Astrocyte of the cerebellum (primary cell): ENCODE results near the gene ABCC11.
A peak's percentile ranks its signal among the peaks of the same experiment; 100 is the strongest.
"Not testable (repeated sequence)": the region's sequence is repeated elsewhere in the genome, so short reads cannot be mapped to it uniquely, and the experiment has no call there.

Experiments
- DNase-seq: peaks from one replicate; pipeline ENCODE4 v3.0.0-alpha.2; 2011; ENCODE audit warnings: low read depth
- H3K4me3 ChIP-seq: 2 replicates; pipeline ENCODE4 v1.5.1; 2011; ENCODE audit warnings: mild to moderate bottlenecking, low read depth, low read length, moderate library complexity
- in situ Hi-C: cut with HindIII; loops from 2 replicates; pipeline ENCODE4 v1.10.0; 2017; ENCODE audit warnings: low sequenced_read_pairs
- TF ChIP-seq, protein P1 (sequence below): IDR thresholded peaks from 2 replicates; pipeline ENCODE4 v1.5.1; 2012; ENCODE audit warnings: low read length, low read depth, moderate library complexity, mild to moderate bottlenecking; ENCODE audit errors: missing control alignments

ABCC11 gene

DNA sequence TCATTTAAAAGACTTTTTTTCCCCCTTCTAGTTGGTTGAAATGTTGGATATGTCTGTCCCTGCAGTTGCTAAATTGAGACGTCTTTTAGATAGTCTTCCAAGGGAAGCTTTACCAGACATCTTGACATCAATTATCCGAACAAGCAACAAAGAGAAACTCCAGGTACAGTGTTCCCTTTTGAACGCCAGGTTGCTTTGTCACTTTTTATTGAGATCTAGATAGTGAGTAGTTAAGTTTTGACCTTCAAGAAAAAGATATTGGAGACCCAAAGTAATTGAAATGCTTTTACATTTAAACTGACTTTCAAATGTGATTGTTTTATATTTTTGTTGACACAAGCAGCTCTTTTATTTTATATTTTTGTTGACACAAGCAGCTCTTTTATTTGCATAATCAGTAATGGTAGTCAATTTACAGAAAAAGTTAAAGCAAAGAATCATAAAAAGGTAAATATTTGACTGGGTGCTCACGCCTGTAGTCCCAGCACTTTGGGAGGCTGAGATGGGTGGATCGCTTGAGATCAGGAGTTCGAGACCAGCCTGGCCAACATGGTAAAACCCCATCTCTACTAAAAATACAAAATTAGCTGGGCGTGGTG lies 9.3 kb upstream of the ABCC11 start:
- TF ChIP-seq, protein P1, sequence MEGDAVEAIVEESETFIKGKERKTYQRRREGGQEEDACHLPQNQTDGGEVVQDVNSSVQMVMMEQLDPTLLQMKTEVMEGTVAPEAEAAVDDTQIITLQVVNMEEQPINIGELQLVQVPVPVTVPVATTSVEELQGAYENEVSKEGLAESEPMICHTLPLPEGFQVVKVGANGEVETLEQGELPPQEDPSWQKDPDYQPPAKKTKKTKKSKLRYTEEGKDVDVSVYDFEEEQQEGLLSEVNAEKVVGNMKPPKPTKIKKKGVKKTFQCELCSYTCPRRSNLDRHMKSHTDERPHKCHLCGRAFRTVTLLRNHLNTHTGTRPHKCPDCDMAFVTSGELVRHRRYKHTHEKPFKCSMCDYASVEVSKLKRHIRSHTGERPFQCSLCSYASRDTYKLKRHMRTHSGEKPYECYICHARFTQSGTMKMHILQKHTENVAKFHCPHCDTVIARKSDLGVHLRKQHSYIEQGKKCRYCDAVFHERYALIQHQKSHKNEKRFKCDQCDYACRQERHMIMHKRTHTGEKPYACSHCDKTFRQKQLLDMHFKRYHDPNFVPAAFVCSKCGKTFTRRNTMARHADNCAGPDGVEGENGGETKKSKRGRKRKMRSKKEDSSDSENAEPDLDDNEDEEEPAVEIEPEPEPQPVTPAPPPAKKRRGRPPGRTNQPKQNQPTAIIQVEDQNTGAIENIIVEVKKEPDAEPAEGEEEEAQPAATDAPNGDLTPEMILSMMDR = no peak
- no peak for DNase-seq
- in situ Hi-C loops = no loop called here
- H3K4me3 ChIP-seq = no peak overlapping the region

DNA sequence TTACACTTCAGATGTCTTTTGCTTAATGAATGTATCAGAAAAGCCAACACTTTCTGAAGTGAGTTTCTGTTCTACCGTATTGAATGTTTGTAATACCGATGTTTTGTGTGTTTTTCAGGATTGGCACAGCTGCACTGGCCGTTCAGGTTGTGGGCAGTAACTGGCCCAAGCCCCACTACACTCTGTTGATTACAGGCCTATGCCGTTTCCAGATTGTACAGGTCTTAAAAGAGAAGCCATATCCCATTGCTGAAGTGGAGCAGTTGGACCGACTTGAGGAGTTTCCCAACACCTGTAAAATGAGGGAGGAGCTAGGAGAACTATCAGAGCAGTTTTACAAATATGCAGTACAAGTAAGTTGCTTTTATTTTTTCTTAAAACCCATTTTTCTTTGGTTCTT lies 4.7 kb upstream of the ABCC11 start:
- in situ Hi-C loops = no loop called here
- H3K4me3 ChIP-seq = no peak overlapping the region
- DNase-seq = no peak
- TF ChIP-seq, protein P1 = no peak

DNA sequence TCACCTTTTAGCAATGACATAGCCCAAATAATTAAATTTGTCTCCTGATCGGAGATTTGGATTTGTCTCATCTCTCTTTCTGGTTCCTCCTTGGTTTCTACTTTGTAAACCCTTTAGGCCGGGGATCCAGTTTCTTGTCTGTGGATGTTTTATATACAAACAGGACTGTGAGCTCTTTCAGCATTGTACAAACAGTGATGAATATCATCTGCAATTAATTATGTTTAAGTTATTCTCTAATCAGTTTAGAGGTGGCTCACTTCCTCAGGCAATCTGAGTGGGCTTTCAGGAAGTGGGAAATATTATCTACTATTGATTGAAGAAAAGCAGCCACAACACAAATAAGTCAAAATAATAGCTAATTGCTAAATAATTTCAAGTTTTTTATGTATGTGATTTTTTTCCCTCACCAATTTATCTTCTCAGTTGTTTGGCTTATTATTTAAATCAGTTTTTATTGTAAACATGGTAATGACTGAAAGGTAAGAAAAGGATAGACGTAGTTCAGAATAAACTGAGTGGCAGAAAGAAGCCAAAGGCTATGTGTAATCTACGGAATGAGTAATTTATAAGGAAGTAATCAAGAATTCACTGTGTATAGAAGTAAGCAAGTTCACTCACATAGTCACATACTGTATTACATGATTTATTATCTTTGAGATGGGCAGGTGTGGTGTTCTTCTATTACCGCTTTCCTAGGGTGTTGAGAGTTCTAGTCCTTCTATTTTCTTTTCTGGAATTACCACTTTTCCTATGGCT lies 3.4 kb upstream of the ABCC11 start:
- no peak for DNase-seq
- TF ChIP-seq, protein P1 = no peak
- no peak overlapping the region for H3K4me3 ChIP-seq
- in situ Hi-C loops = no loop called here

DNA sequence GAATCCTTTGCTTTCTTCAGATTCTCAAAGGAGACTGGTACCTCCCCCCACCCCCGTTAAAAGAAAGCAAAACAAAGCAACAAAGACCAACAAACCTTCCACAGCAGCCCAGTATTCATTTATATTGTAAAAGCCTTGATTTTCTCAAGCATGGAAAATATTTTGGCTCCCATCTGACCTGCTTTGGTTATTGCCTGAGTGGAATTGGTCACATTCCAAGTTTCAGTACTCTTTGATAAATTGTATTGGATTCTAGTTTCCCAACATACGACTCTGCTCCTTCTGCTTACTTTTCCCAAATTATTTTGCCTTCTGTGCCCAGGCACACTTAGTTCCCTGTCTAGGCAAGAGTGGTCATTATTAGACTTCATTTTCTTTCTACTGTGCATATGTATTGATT lies 1.3 kb downstream of the ABCC11 start:
- peak; percentile 64 for DNase-seq
- TF ChIP-seq, protein P1 = no peak
- in situ Hi-C loops = no loop called here
- H3K4me3 ChIP-seq = peak overlapping the region; percentile 77

DNA sequence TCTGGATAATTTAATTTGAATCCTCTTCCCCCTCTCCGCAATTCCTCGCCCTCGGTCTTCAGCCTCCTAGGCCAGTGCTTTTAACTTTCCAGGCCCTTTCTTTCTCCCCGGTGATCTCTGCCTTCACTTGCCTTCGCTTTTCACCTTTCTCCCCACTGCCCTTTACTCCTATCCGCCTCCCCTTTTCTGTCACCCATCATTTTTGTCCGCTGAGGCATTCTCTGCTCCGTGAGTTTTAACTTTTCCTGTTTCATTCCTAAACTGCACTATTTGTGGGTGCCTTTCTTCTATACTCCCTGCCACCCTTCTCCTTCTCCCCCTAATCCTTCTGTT lies 2.5 kb downstream of the ABCC11 start:
- no peak for DNase-seq
- peak overlapping the region; percentile 77 for H3K4me3 ChIP-seq
- TF ChIP-seq, protein P1 = no peak
- in situ Hi-C loops = no loop called here

DNA sequence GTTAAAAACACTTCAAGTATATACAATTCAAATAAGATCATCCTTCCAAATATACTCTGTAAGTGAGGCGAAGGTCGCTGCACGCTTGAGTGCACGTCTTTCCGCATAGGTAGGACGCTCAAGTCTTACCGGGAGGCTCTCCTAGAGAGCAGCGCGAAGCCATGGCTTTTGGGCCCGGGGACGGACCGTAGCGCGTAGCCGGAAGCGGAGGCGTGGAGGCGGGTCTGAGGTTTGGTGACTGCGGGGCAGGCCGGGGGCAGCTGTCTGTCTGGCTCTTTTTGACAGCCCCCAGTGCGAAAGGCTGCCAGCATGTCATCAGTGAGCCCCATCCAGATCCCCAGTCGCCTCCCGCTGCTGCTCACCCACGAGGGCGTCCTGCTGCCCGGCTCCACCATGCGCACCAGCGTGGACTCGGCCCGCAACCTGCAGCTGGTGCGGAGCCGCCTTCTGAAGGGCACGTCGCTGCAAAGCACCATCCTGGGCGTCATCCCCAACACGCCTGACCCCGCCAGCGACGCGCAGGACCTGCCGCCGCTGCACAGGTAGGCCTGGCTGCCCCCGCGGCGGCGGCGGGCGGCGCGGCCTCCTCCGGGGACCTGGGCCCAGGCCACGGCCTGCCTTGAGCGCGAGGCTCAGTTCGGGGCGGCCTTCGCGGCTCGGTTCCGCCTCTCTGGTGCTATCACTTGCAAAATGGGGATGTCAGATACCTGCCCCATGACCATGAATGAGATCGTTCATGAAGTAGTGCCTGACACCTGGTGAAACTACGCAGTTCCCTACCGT lies 3.1 kb downstream of the ABCC11 start, which contains the start of gene LONP2:
LONP2 (plus strand) TSS at position 221 of the 783 bp plus-strand sequence; CDS start at position 310, 89 bp downstream.
- TF ChIP-seq, protein P1 = no peak
- peak within 1 kb of the TSS; percentile 77 for H3K4me3 ChIP-seq
- in situ Hi-C loops = no loop called here
- DNase-seq = peak; percentile 58

DNA sequence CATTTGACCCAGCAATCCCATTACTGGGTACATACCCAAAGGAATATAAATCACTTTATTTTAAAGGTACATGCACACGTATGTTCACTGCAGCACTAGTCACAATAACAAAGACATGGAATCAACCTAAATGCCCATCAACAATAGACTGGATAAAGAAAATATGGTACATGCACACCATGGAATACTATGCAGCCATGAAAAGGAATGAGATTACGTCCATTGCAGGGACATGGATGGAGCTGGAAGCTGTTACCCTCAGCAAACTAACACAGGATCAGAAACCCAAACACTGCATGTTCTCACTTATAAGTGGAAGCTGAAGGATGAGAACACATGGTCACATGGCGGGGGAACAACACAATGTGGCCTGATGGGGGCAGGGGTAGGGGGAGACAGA lies 7.2 kb downstream of the ABCC11 start:
- H3K4me3 ChIP-seq, DNase-seq, in situ Hi-C loops: not testable (repeated sequence)
